BLaER1 treated with 17β-estradiol and CSF1 and Interleukin-3, amounts not matched to agents 10 nM and 100 nM (cell line): ENCODE measurements around the gene PSME3.
A peak's percentile ranks its signal among the peaks of the same experiment; 100 is the strongest.

ENCODE experiments used
- H3K27ac ChIP-seq, 11 experiments: shearing (Covaris generic); formaldehyde crosslinking; 2 replicates each; pipeline ENCODE4 v1.8.1; 2022
- H3K27me3 ChIP-seq, 11 experiments: shearing (Covaris generic); formaldehyde crosslinking; 2 replicates each; pipeline ENCODE4 v1.8.1; 2022
- H3K36me3 ChIP-seq, 11 experiments: shearing (Covaris generic); formaldehyde crosslinking; 2 replicates each; pipeline ENCODE4 v1.8.1; 2022
- H3K4me1 ChIP-seq, 10 experiments: shearing (Covaris generic); formaldehyde crosslinking; 2 replicates each; pipeline ENCODE4 v1.8.1; 2022
- H3K4me2 ChIP-seq, 11 experiments: shearing (Covaris generic); formaldehyde crosslinking; 2 replicates each; pipeline ENCODE4 v1.8.1; 2022
- H3K4me3 ChIP-seq, 10 experiments: shearing (Covaris generic); formaldehyde crosslinking; 2 replicates each; pipeline ENCODE4 v1.8.1; 2022
- H3K9ac ChIP-seq, 11 experiments: shearing (Covaris generic); formaldehyde crosslinking; 2 replicates each; pipeline ENCODE4 v1.8.1; 2022
- H3K9me3 ChIP-seq, 11 experiments: shearing (Covaris generic); formaldehyde crosslinking; replicated peaks in 1 of 11; 2 replicates each; pipeline ENCODE4 v1.8.1; 2022
- H4K20me1 ChIP-seq, 11 experiments: shearing (Covaris generic); formaldehyde crosslinking; 2 replicates each; pipeline ENCODE4 v1.8.1; 2022
- Cebpa-rat ChIP-seq, 11 experiments: shearing (Covaris generic); IDR thresholded peaks; 2 replicates each; pipeline ENCODE4 v1.8.1; 2022

The PSME3 gene

DNA sequence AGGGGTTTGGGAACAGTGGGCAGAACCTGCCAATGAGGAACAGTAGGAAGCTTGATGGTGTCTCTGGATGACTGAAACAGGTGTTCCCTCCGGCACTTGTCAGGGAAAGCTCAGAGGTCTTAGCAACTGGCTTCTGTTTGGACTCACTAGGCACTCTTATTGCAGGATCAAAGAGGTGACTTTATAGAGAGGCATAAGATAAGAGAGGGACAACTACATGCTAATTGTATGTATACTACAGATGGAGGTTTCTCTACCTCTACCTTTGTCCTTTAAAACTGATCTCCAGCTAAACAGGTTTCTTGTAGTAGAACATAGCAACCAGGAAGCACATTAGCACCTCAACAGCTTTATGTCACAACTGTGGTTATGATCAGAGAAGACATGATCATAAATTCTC lies 26.9 kb upstream of the PSME3 start:
- H3K4me3 ChIP-seq: no peak overlapping the region
- H3K27ac ChIP-seq: no peak overlapping the region
- H3K4me2 ChIP-seq: no peak overlapping the region
- H4K20me1 ChIP-seq: peaks cover 0 to 3% (median 0%) of the 10 kb centered on the region in 11 experiments; a peak in 1 of 22 replicates
- no peaks in the 10 kb centered on the region for H3K27me3 ChIP-seq
- H3K9ac ChIP-seq: no peak overlapping the region
- TF ChIP-seq Cebpa-rat (IDR thresholded peaks at IDR 0.05): no peak
- H3K9me3 ChIP-seq: no peaks in the 10 kb centered on the region
- H3K4me1 ChIP-seq: no peaks in the 10 kb centered on the region
- H3K36me3 ChIP-seq: peaks cover 29 to 41% (median 35%) of the 10 kb centered on the region in 11 experiments

DNA sequence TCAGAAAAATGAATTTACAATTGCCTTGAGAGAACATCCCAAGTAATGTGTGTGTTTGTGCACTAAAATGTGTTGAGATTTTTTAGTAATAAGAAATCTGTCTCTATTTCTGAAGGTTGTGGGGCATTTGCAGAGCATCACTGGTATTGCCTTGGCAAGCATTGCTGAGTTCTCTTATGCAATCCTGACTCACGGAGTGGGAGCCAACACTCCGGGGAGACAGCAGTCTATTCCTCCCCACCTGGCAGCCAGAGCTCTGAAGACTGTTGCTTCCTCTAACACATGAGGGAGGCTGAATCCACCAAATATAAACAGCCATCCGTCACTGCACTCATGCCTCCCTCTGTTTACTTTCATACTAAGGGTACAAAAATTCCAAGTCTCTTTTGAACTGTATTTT lies 23.9 kb upstream of the PSME3 start:
- Histone ChIP-seq H3K36me3 (peaks cover 56 to 71% (median 65%) of the 10 kb centered on the region in 11 experiments), H3K9ac (no peak overlapping the region), H3K4me2 (no peak overlapping the region)

DNA sequence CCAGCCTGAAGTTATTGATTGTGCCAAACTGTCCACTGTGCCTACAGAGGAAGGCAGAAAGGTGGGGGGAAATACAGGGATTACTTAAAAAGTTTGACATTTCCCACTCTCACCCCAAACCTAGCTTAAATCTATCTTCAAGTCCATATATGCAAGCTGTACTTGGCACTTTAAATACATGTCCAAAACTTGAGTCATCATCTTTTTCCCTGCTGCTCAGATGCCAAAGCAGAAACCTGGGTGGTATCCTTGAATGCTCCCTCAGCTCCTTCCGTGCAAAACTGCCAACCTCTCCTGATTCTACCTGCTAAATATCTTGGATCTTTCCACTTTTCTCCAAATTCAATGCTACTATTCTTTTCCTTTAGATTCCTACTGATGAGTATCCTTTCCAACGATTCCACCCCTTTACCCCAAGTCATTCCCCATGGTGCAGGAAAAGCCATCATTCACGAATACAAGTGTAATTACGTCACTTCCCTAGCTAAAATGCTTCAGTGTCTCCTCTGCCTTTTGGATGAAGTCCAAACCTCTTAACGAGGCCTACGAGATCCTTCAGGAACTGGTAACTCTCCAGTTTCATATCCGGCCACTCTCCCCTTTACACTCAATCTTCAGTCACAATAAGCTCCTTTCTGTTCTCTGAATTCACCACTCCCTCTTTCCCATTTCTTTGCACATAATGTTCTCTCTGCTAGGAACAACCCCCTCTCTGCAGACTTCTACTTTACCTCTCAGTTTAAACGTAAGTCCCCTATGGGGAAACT lies 18.4 kb upstream of the PSME3 start:
- Histone ChIP-seq H3K4me1 (no peaks in the 10 kb centered on the region), H3K27me3 (no peaks in the 10 kb centered on the region), H3K9ac (no peak overlapping the region), H3K4me3 (no peak overlapping the region), H3K36me3 (peaks cover 96 to 100% (median 100%) of the 10 kb centered on the region in 11 experiments), H4K20me1 (peaks cover 0 to 32% (median 0%) of the 10 kb centered on the region in 11 experiments; a peak in 11 of 22 replicates), H3K9me3 (no peaks in the 10 kb centered on the region), H3K27ac (no peak overlapping the region), H3K4me2 (no peak overlapping the region)
- TF ChIP-seq Cebpa-rat (IDR thresholded peaks at IDR 0.05): no peak

More for the DNA sequence above, 23.9 kb upstream of the PSME3 start:
- Histone ChIP-seq H4K20me1 (peaks cover 0 to 8% (median 0%) of the 10 kb centered on the region in 11 experiments; a peak in 3 of 22 replicates), H3K4me1 (no peaks in the 10 kb centered on the region), H3K4me3 (no peak overlapping the region), H3K27ac (no peak overlapping the region), H3K9me3 (no peaks in the 10 kb centered on the region), H3K27me3 (no peaks in the 10 kb centered on the region)
- no peak for TF ChIP-seq Cebpa-rat (IDR thresholded peaks at IDR 0.05)

DNA sequence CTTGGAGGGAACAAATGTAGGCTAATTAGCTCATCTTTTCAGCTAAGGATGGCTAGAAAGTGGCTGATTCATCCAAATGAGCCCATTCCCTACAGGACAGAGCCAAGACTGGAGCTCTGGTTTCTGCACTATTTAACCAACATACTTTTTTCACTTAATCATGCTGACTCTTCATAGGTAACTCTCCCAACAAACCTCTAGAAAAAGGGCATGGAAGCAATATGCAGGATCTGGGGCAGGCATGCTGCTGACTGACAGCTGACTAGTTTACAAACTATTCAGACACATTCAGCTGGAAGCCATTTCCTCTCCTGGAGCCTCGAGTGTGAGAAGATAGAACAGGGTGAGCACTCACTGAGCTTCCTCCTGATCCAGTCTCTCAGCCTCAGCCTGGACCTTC lies 15.3 kb upstream of the PSME3 start:
- Histone ChIP-seq H3K27ac (no peak overlapping the region), H3K27me3 (no peaks in the 10 kb centered on the region), H3K9ac (no peak overlapping the region), H4K20me1 (peaks cover 0 to 39% (median 7%) of the 10 kb centered on the region in 11 experiments; a peak in 13 of 22 replicates), H3K9me3 (no peaks in the 10 kb centered on the region), H3K4me1 (peaks cover 5 to 15% (median 8%) of the 10 kb centered on the region in 10 experiments), H3K4me3 (no peak overlapping the region), H3K36me3 (peaks cover 93 to 100% (median 100%) of the 10 kb centered on the region in 11 experiments), H3K4me2 (no peak overlapping the region)
- TF ChIP-seq Cebpa-rat (IDR thresholded peaks at IDR 0.05): no peak

DNA sequence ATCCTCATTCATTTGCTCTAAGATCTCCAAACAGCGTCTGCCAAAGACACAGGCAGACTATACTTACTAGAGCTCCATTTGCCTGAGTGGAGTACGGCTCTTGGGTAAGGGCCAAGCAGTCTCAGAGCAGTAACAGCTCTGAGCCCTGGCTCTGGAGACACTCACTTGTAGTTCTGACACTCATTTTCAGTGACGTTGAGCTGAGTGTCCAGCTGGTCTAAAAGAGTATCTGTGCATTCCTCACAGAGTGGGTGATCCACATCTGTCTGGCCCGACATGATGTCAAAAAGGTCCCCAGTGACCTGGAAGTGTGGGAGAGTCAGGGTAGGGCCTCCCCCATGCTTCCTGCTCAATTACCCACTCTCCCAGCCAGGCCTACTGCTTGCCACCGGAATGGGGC lies 14.8 kb upstream of the PSME3 start:
- peaks cover 0 to 39% (median 7%) of the 10 kb centered on the region in 11 experiments; a peak in 13 of 22 replicates for H4K20me1 ChIP-seq
- H3K4me2 ChIP-seq: no peak overlapping the region
- peaks cover 88 to 98% (median 95%) of the 10 kb centered on the region in 11 experiments for H3K36me3 ChIP-seq
- no peak overlapping the region for H3K27ac ChIP-seq
- H3K4me3 ChIP-seq: no peak overlapping the region
- H3K9ac ChIP-seq: no peak overlapping the region
- no peaks in the 10 kb centered on the region for H3K27me3 ChIP-seq
- H3K4me1 ChIP-seq: peaks cover 11 to 20% (median 13%) of the 10 kb centered on the region in 10 experiments
- no peaks in the 10 kb centered on the region for H3K9me3 ChIP-seq
- TF ChIP-seq Cebpa-rat (IDR thresholded peaks at IDR 0.05): no peak

DNA sequence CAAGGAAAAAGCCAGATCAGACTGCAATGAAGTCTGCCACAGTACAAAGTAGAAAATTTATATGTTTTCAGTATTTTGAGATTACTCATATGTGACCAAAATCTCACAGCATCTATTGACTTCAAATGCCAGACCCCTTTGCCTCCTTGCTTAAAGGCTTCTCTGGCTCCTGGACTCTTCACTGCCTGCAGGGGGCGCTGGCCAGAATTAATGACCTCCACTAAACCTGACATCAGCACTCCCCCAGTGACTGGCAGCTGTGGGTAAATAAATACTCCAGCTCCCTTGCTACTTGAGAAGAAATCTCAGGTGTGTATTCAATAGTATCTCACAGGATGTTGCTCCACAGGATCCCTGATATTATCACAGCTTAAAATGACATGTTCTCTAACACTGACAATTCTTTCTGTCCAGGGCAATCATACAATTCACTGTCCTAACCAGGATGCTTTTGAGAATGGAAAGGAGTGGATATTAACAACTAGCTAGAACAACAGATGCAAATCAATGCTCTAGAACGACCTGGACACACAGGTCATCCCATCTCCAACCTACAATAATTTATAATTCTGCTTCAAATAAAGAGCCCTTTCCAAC lies 13.2 kb upstream of the PSME3 start:
- Histone ChIP-seq H4K20me1 (peaks cover 0 to 32% (median 7%) of the 10 kb centered on the region in 11 experiments; a peak in 13 of 22 replicates), H3K9me3 (no peaks in the 10 kb centered on the region), H3K4me2 (no peak overlapping the region), H3K27me3 (no peaks in the 10 kb centered on the region), H3K27ac (no peak overlapping the region), H3K4me1 (peaks cover 18 to 26% (median 21%) of the 10 kb centered on the region in 10 experiments), H3K9ac (no peak overlapping the region; a peak in 1 of 22 replicates), H3K36me3 (peaks cover 71 to 82% (median 78%) of the 10 kb centered on the region in 11 experiments), H3K4me3 (no peak overlapping the region)
- TF ChIP-seq Cebpa-rat (IDR thresholded peaks at IDR 0.05): no peak

DNA sequence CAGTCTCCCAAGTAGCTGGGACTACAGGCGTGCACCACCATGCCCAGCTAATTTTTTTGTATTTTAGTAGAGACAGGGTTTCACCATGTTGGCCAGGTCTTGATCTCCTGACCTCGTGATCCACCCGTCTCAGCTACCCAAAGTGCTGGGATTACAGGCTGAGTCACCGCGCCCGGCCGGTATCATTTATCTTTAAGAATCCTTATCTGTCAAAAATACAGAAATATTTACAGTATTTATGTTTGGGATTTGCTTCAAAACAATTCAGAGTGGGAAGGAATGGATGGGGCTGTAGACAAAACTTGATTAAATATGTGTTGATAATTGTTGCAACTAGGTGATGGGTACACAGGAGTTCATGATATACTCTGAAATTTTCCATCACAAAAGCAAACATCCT lies 12.0 kb upstream of the PSME3 start:
- H3K27me3 ChIP-seq: no peaks in the 10 kb centered on the region
- peak overlapping the region in 2 of 11 experiments; percentile 14 to 35; a peak in 2 of 22 replicates for H3K9ac ChIP-seq
- peaks cover 0 to 25% (median 7%) of the 10 kb centered on the region in 11 experiments; a peak in 12 of 22 replicates for H4K20me1 ChIP-seq
- H3K36me3 ChIP-seq: peaks cover 60 to 70% (median 67%) of the 10 kb centered on the region in 11 experiments
- H3K27ac ChIP-seq: no peak overlapping the region
- no peak overlapping the region for H3K4me3 ChIP-seq
- H3K4me1 ChIP-seq: peaks cover 18 to 28% (median 22%) of the 10 kb centered on the region in 10 experiments
- no peak overlapping the region for H3K4me2 ChIP-seq
- TF ChIP-seq Cebpa-rat (IDR thresholded peaks at IDR 0.05): no peak
- H3K9me3 ChIP-seq: no peaks in the 10 kb centered on the region

DNA sequence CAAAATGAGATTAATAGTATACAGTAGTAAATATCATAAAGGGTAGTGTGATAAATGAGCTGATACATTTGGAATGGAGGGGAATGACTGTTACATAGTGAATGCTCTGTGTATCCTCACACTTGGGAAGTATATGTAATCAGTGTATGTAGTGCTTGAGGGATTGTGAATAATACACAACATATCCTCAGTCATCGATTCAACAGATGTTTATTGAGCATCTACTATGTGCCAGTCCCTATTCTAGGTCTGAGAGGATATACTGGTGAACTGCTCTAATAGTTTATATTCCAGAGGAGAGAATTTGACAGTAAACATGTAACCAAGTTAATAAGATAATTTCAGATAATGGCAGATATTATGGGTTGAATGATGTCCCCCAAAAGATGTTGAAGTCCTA lies 5.7 kb upstream of the PSME3 start:
- Histone ChIP-seq H3K4me3 (no peak overlapping the region), H3K36me3 (peaks cover 0 to 7% (median 4%) of the 10 kb centered on the region in 11 experiments; a peak in 15 of 22 replicates), H3K4me1 (peaks cover 23 to 27% (median 26%) of the 10 kb centered on the region in 10 experiments), H3K9ac (no peak overlapping the region), H3K4me2 (no peak overlapping the region), H3K9me3 (no peaks in the 10 kb centered on the region), H3K27me3 (no peaks in the 10 kb centered on the region), H4K20me1 (peaks cover 0 to 4% (median 0%) of the 10 kb centered on the region in 11 experiments; a peak in 2 of 22 replicates), H3K27ac (no peak overlapping the region)
- TF ChIP-seq Cebpa-rat (IDR thresholded peaks at IDR 0.05): no peak

DNA sequence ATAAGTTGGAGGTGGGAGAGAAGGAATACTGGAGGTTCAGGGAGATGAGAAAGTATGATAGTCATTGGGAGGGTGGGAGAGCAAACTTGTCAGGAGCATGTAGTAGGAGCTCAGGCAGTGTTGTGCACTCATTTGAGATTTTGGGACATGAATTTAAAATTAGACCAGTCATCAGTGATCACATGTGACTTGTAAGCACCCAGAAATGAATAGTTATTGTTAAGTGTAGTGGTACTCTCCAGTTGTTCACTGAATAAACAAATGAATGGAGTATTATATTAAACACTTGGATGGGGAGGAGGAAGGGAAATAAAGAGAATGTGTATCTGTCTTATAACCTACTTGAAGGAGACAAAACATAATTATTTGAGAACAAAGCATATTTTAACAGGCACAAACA lies 2.2 kb upstream of the PSME3 start:
- H3K27me3 ChIP-seq: no peaks in the 10 kb centered on the region
- no peak overlapping the region for H3K9ac ChIP-seq
- H3K36me3 ChIP-seq: peaks cover 13 to 18% (median 15%) of the 10 kb centered on the region in 11 experiments
- no peak for TF ChIP-seq Cebpa-rat (IDR thresholded peaks at IDR 0.05)
- peaks cover 0 to 23% (median 12%) of the 10 kb centered on the region in 11 experiments; a peak in 12 of 22 replicates for H4K20me1 ChIP-seq
- H3K4me1 ChIP-seq: peaks cover 28 to 31% (median 29%) of the 10 kb centered on the region in 10 experiments
- no peak overlapping the region for H3K27ac ChIP-seq
- no peak overlapping the region for H3K4me3 ChIP-seq
- no peak overlapping the region for H3K4me2 ChIP-seq
- no peaks in the 10 kb centered on the region for H3K9me3 ChIP-seq
